Mesendoderm (in vitro differentiated cells): ENCODE data around the gene HTRA2.

Experiments used
- DNase-seq: peaks from one replicate; pipeline ENCODE4 v3.0.0; 2013
- H2AK5ac ChIP-seq: 2 replicates; pipeline ENCODE4 v1.6.1; 2013; ENCODE audit warnings: low read length, inconsistent platforms
- H2BK120ac ChIP-seq: 2 replicates; pipeline ENCODE4 v1.6.1; 2013; ENCODE audit warnings: low read depth, mild to moderate bottlenecking, low read length, moderate library complexity, mixed read lengths
- H2BK15ac ChIP-seq: replicated peaks from 2 replicates; pipeline ENCODE4 v1.6.1; 2013; ENCODE audit warnings: low read depth, mild to moderate bottlenecking, moderate library complexity
- H2BK5ac ChIP-seq: 2 replicates; pipeline ENCODE4 v1.6.1; 2013; ENCODE audit warnings: low read length, inconsistent platforms
- H3K18ac ChIP-seq: 2 replicates; pipeline ENCODE4 v1.6.1; 2013; ENCODE audit warnings: mild to moderate bottlenecking, low read length, mixed read lengths
- H3K23ac ChIP-seq: one replicate; pipeline ENCODE4 v1.6.1; 2013; ENCODE audit warnings: low read length
- H3K27ac ChIP-seq: 2 replicates; pipeline ENCODE4 v1.5.1; 2013; ENCODE audit warnings: low read depth, mild to moderate bottlenecking, inconsistent platforms, low read length, moderate library complexity
- H3K27me3 ChIP-seq: 2 replicates; pipeline ENCODE4 v1.6.1; 2013; ENCODE audit warnings: low read length, control low read depth, mild to moderate bottlenecking, inconsistent platforms; ENCODE audit not compliant: insufficient read depth, poor library complexity
- H3K36me3 ChIP-seq: 2 replicates; pipeline ENCODE4 v1.6.1; 2013; ENCODE audit warnings: low read length, inconsistent platforms; ENCODE audit not compliant: control insufficient read depth, insufficient read depth
- H3K4ac ChIP-seq: one replicate; pipeline ENCODE4 v1.6.1; 2013; ENCODE audit warnings: low read depth, mild to moderate bottlenecking, low read length, moderate library complexity
- H3K4me1 ChIP-seq: 2 replicates; pipeline ENCODE4 v1.6.1; 2013; ENCODE audit warnings: low read depth, low read length, inconsistent platforms; ENCODE audit not compliant: control insufficient read depth
- H3K4me2 ChIP-seq: 2 replicates; pipeline ENCODE4 v1.6.1; 2013; ENCODE audit warnings: low read length
- H3K4me3 ChIP-seq: 2 replicates; pipeline ENCODE4 v1.5.1; 2013; ENCODE audit warnings: mild to moderate bottlenecking, low read length
- H3K56ac ChIP-seq: one replicate; pipeline ENCODE4 v1.6.1; 2013; ENCODE audit warnings: low read length
- H3K79me1 ChIP-seq: 2 replicates; pipeline ENCODE4 v1.6.1; 2013; ENCODE audit warnings: low read length, inconsistent platforms
- H3K79me2 ChIP-seq: 2 replicates; pipeline ENCODE4 v1.6.1; 2013; ENCODE audit warnings: mild to moderate bottlenecking, low read length; ENCODE audit not compliant: control insufficient read depth, insufficient read depth
- H3K9ac ChIP-seq: 2 replicates; pipeline ENCODE4 v1.6.1; 2013; ENCODE audit warnings: low read length, inconsistent platforms
- H4K5ac ChIP-seq: one replicate; pipeline ENCODE4 v1.6.1; 2013; ENCODE audit warnings: low read length
- H4K8ac ChIP-seq: one replicate; pipeline ENCODE4 v1.6.1; 2013; ENCODE audit warnings: low read depth, mild to moderate bottlenecking, control low read depth, low read length, moderate library complexity
- WGBS: extraction: QIAGEN DNeasy Blood & Tissue Kit; methylation state at CpG from one replicate; pipeline ENCODE4 v1.1.7; 2013; ENCODE audit warnings: low lambda C conversion rate, missing lambda C conversion rate; ENCODE audit not compliant: insufficient coverage; ENCODE audit errors: extremely low coverage; 5-methylcytosine and 5-hydroxymethylcytosine counted together

HTRA2 gene

GRCh38 chr2:74566076-74566753 lies 36.5 kb downstream of the HTRA2 start:
- H3K4me3 ChIP-seq: no peak overlapping the region

GRCh38 chr2:74566754-74567085 lies 37.0 kb downstream of the HTRA2 start:
- H3K23ac ChIP-seq: no peak overlapping the region
- no peak overlapping the region for H3K4ac ChIP-seq
- DNase-seq: no peak
- no peak overlapping the region for H2BK15ac ChIP-seq
- H4K8ac ChIP-seq: no peak overlapping the region
- H3K27me3 ChIP-seq: peaks cover 4% of the 10 kb centered on the region
- H3K4me3 ChIP-seq: no peak overlapping the region
- no peaks in the 10 kb centered on the region for H3K79me2 ChIP-seq
- H3K56ac ChIP-seq: no peak overlapping the region
- no peak overlapping the region for H2BK120ac ChIP-seq
- H3K18ac ChIP-seq: no peak overlapping the region
- no peak overlapping the region for H4K5ac ChIP-seq
- no peaks in the 10 kb centered on the region for H3K79me1 ChIP-seq
- no peak overlapping the region for H2AK5ac ChIP-seq
- no peak overlapping the region for H3K27ac ChIP-seq
- H3K4me1 ChIP-seq: no peaks in the 10 kb centered on the region
- no peaks in the 10 kb centered on the region for H3K36me3 ChIP-seq
- H2BK5ac ChIP-seq: no peak overlapping the region
- H3K9ac ChIP-seq: no peak overlapping the region
- no peak overlapping the region for H3K4me2 ChIP-seq

More at GRCh38 chr2:74566076-74566753, 36.5 kb downstream of the HTRA2 start:
- Histone ChIP-seq H2BK5ac (no peak overlapping the region), H4K8ac (no peak overlapping the region), H3K27me3 (peaks cover 4% of the 10 kb centered on the region), H3K9ac (no peak overlapping the region), H3K79me1 (no peaks in the 10 kb centered on the region), H2BK120ac (no peak overlapping the region), H3K4me2 (no peak overlapping the region), H3K4ac (no peak overlapping the region), H3K56ac (no peak overlapping the region), H3K18ac (no peak overlapping the region), H3K36me3 (no peaks in the 10 kb centered on the region), H2AK5ac (no peak overlapping the region), H2BK15ac (no peak overlapping the region), H3K79me2 (no peaks in the 10 kb centered on the region), H3K4me1 (no peaks in the 10 kb centered on the region), H4K5ac (no peak overlapping the region), H3K27ac (no peak overlapping the region), H3K23ac (no peak overlapping the region)
- WGBS: no CpG with 5 or more reads among the region's 7 CpGs
- DNase-seq: no peak

GRCh38 chr2:74567881-74568280 lies 38.1 kb downstream of the HTRA2 start:
- Histone ChIP-seq H3K4me1 (no peaks in the 10 kb centered on the region), H3K56ac (no peak overlapping the region), H3K9ac (no peak overlapping the region), H3K79me2 (no peaks in the 10 kb centered on the region), H3K4ac (no peak overlapping the region), H2BK5ac (no peak overlapping the region), H4K8ac (no peak overlapping the region), H3K4me3 (no peak overlapping the region), H3K36me3 (no peaks in the 10 kb centered on the region), H3K4me2 (no peak overlapping the region), H3K18ac (no peak overlapping the region), H2BK15ac (no peak overlapping the region), H3K23ac (no peak overlapping the region), H4K5ac (no peak overlapping the region), H2BK120ac (no peak overlapping the region), H2AK5ac (no peak overlapping the region), H3K79me1 (no peaks in the 10 kb centered on the region), H3K27me3 (peaks cover 4% of the 10 kb centered on the region), H3K27ac (no peak overlapping the region)
- WGBS: no CpG with 5 or more reads among the region's 5 CpGs
- no peak for DNase-seq

GRCh38 chr2:74569686-74570085 lies 40.0 kb downstream of the HTRA2 start:
- Histone ChIP-seq H2BK120ac (no peak overlapping the region), H3K56ac (no peak overlapping the region), H3K9ac (no peak overlapping the region), H3K27ac (no peak overlapping the region), H3K4ac (no peak overlapping the region), H4K5ac (no peak overlapping the region), H2BK5ac (no peak overlapping the region), H2BK15ac (no peak overlapping the region), H3K79me2 (no peaks in the 10 kb centered on the region), H2AK5ac (no peak overlapping the region), H3K23ac (no peak overlapping the region), H4K8ac (no peak overlapping the region), H3K4me2 (no peak overlapping the region), H3K36me3 (no peaks in the 10 kb centered on the region), H3K79me1 (no peaks in the 10 kb centered on the region), H3K4me3 (no peak overlapping the region), H3K27me3 (peaks cover 4% of the 10 kb centered on the region), H3K4me1 (no peaks in the 10 kb centered on the region), H3K18ac (no peak overlapping the region)
- no CpG with 5 or more reads among the region's 1 CpG for WGBS
- DNase-seq: no peak

- Histone ChIP-seq H2BK15ac (no peak overlapping the region), H3K9ac (no peak overlapping the region), H4K8ac (no peak overlapping the region), H3K56ac (no peak overlapping the region), H3K4me2 (no peak overlapping the region), H3K4ac (no peak overlapping the region), H3K27me3 (peaks cover 4% of the 10 kb centered on the region), H2BK5ac (no peak overlapping the region), H3K18ac (no peak overlapping the region), H2BK120ac (no peak overlapping the region), H2AK5ac (no peak overlapping the region), H3K79me2 (no peaks in the 10 kb centered on the region), H3K4me1 (no peaks in the 10 kb centered on the region), H3K79me1 (no peaks in the 10 kb centered on the region), H3K23ac (no peak overlapping the region), H4K5ac (no peak overlapping the region), H3K27ac (no peak overlapping the region), H3K4me3 (no peak overlapping the region), H3K36me3 (no peaks in the 10 kb centered on the region)
- no CpG with 5 or more reads among the region's 1 CpG for WGBS
- no peak for DNase-seq
Measured at GRCh38 chr2:74571058-74571457, 41.3 kb downstream of the HTRA2 start.
